HG03135 (cell line): Measurements from ENCODE around the gene NEK9.

Experiments
- ATAC-seq: cut with Tn5 transposase; IDR thresholded peaks from one replicate; pipeline ENCODE4 v1.9.1; 2021; ENCODE audit warnings: mild to moderate bottlenecking, moderate library complexity; ENCODE audit not compliant: unreplicated experiment

The NEK9 gene

GRCh38 chr14:75044322-75044721, 82.5 kb downstream of the NEK9 start:
- no peak for ATAC-seq

- no peak for ATAC-seq
Observed at GRCh38 chr14:75042035-75042434, 84.8 kb downstream of the NEK9 start.

GRCh38 chr14:75041613-75042012, 85.2 kb downstream of the NEK9 start:
- ATAC-seq: no peak

- no peak for ATAC-seq
Observed at GRCh38 chr14:75040959-75041358, 85.9 kb downstream of the NEK9 start.

- ATAC-seq: no peak
Observed at GRCh38 chr14:75040507-75040906, 86.3 kb downstream of the NEK9 start.

GRCh38 chr14:75032939-75033338, 93.9 kb downstream of the NEK9 start:
- no peak for ATAC-seq

- no peak for ATAC-seq
Observed at GRCh38 chr14:75030147-75030546, 96.7 kb downstream of the NEK9 start.
